Measurements from ENCODE around the gene LUM. TPM values are rescaled to one million over a fixed set of nuclear protein-coding genes. Genes with fewer than 3 reads are reported as not detected.

The LUM gene
- total RNA-seq, 2 experiments from 2014 or later: not detected

DNA sequence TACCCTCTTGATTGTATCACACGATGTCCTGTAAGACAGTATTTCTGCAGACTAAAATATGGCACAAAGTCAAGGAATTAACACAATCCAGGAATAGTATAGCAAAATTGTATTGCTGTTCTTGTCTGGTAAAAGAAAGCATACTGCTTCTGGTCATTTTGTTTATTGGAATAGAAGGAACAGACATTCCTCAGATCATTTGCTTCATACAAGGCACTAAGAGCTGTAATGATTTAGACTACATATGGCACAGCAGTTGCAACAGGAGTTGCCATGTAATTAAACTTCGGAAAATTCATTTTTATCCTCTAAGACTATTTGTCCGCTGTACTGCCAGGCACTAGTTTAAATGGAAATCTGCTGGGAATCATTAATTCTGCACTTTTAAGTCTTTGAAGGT lies 45.9 kb downstream of the LUM start:
- CTCF ChIA-PET: no interaction called here
- H3K4me1 Mint-ChIP-seq (ENCODE audit: low read depth): no peaks in the 10 kb centered on the region
- no peak for DNase-seq

DNA sequence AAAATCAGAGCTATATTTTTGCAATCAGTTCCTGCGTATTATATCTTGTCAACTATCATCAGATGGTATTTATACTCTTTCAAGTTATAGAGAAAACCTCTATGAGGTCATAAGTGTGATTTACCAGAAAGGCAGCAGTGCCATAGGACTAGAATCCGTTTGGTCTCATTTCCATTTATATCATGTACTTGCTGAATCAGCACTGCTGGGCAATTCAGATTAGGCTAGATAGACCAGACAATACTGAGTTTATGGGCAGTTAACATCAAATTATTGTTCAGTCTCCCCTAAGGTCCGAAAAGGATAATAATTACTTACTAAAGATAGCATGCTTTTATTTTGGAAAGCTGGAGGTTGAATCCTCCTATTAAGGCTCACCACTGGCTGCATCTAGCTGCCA lies 46.7 kb downstream of the LUM start:
- Mint-ChIP-seq H3K27ac (no peak overlapping the region), H3K36me3 (ENCODE audit: low read depth) (no peaks in the 10 kb centered on the region), H3K4me3 (no peak overlapping the region), H3K27me3 (ENCODE audit: low read depth) (no peaks in the 10 kb centered on the region), H3K9me3 (ENCODE audit: insufficient read depth) (no peaks in the 10 kb centered on the region), H3K4me1 (ENCODE audit: low read depth) (no peaks in the 10 kb centered on the region)
- ChIA-PET CTCF (no interaction called here), POLR2A (no interaction called here)
- ATAC-seq: no peak
- DNase-seq: no peak

More for the DNA sequence above, 45.9 kb downstream of the LUM start:
- Mint-ChIP-seq H3K9me3 (ENCODE audit: insufficient read depth) (no peaks in the 10 kb centered on the region), H3K27me3 (ENCODE audit: low read depth) (no peaks in the 10 kb centered on the region), H3K27ac (no peak overlapping the region), H3K36me3 (ENCODE audit: low read depth) (no peaks in the 10 kb centered on the region), H3K4me3 (no peak overlapping the region)
- no peak for ATAC-seq
- POLR2A ChIA-PET: no interaction called here

- Mint-ChIP-seq H3K4me3 (no peak overlapping the region), H3K36me3 (ENCODE audit: low read depth) (no peaks in the 10 kb centered on the region), H3K9me3 (ENCODE audit: insufficient read depth) (no peaks in the 10 kb centered on the region), H3K4me1 (ENCODE audit: low read depth) (no peaks in the 10 kb centered on the region), H3K27ac (no peak overlapping the region), H3K27me3 (ENCODE audit: low read depth) (peaks cover 2% of the 10 kb centered on the region)
- ChIA-PET POLR2A (no interaction called here), CTCF (no interaction called here)
- ATAC-seq (no peak), DNase-seq (no peak)
These were observed 50.2 kb downstream of the LUM start for GRCh38 chr12:91061091-91061490.

- Mint-ChIP-seq H3K4me1 (ENCODE audit: low read depth) (no peaks in the 10 kb centered on the region), H3K4me3 (no peak overlapping the region), H3K36me3 (ENCODE audit: low read depth) (no peaks in the 10 kb centered on the region), H3K9me3 (ENCODE audit: insufficient read depth) (no peaks in the 10 kb centered on the region), H3K27me3 (ENCODE audit: low read depth) (peaks cover 2% of the 10 kb centered on the region), H3K27ac (no peak overlapping the region)
- POLR2A ChIA-PET: no interaction called here
- DNase-seq (no peak), ATAC-seq (no peak)
- CTCF ChIA-PET: no interaction called here
These were observed 52.1 kb downstream of the LUM start for GRCh38 chr12:91059211-91059610.

- H3K36me3 Mint-ChIP-seq (ENCODE audit: low read depth): no peaks in the 10 kb centered on the region
- ChIA-PET CTCF (no interaction called here), POLR2A (no interaction called here)
- no peak for ATAC-seq
- H3K27me3 Mint-ChIP-seq (ENCODE audit: low read depth): peaks cover 2% of the 10 kb centered on the region
- no peak overlapping the region for H3K27ac Mint-ChIP-seq
- H3K9me3 Mint-ChIP-seq (ENCODE audit: insufficient read depth): no peaks in the 10 kb centered on the region
- no peak overlapping the region for H3K4me3 Mint-ChIP-seq
- DNase-seq: no peak
- no peaks in the 10 kb centered on the region for H3K4me1 Mint-ChIP-seq (ENCODE audit: low read depth)
These were observed 52.5 kb downstream of the LUM start for GRCh38 chr12:91058786-91059185.

GRCh38 chr12:91057368-91058165 lies 53.7 kb downstream of the LUM start, which contains the start of gene KERA:
KERA (minus strand) TSS chr12:91058024; CDS start chr12:91056281, 1,743 bp downstream.
- H3K27ac Mint-ChIP-seq: no peak within 1 kb of the TSS
- no peaks in the 10 kb centered on the region for H3K9me3 Mint-ChIP-seq (ENCODE audit: insufficient read depth)
- H3K36me3 Mint-ChIP-seq (ENCODE audit: low read depth): no peaks in the 10 kb centered on the region
- H3K4me1 Mint-ChIP-seq (ENCODE audit: low read depth): no peaks in the 10 kb centered on the region
- no peak within 1 kb of the TSS for H3K4me3 Mint-ChIP-seq
- ChIA-PET CTCF (no interaction called here), POLR2A (no interaction called here)
- no peak for ATAC-seq
- no peak for DNase-seq
- H3K27me3 Mint-ChIP-seq (ENCODE audit: low read depth): peaks cover 2% of the 10 kb centered on the region

DNA sequence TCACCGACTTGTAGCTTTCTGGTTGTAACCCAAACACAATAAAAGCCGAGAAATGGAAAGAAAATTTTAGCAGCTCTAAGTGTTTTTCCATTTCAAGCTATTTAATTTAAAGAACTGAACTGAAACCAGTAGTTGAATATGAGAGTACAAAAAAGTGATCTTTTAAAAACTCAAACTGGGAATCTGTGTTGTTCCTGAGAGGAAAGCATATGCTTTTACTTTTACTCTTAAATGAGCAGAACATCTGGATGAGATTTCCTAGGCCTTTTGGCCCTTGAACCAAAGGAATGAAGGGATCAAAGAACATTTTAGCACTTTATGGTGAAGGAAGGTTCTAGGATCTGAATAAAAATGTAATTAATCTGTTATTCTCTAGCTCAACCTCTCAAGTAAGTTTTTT lies 54.8 kb downstream of the LUM start:
- ChIA-PET CTCF (no interaction called here), POLR2A (no interaction called here)
- Mint-ChIP-seq H3K4me1 (ENCODE audit: low read depth) (no peaks in the 10 kb centered on the region), H3K27me3 (ENCODE audit: low read depth) (peaks cover 2% of the 10 kb centered on the region), H3K27ac (no peak overlapping the region), H3K4me3 (no peak overlapping the region), H3K36me3 (ENCODE audit: low read depth) (no peaks in the 10 kb centered on the region), H3K9me3 (ENCODE audit: insufficient read depth) (no peaks in the 10 kb centered on the region)
- no peak for ATAC-seq
- no peak for DNase-seq

- peaks cover 2% of the 10 kb centered on the region for H3K27me3 Mint-ChIP-seq (ENCODE audit: low read depth)
- H3K4me3 Mint-ChIP-seq: no peak overlapping the region
- no peaks in the 10 kb centered on the region for H3K4me1 Mint-ChIP-seq (ENCODE audit: low read depth)
- ChIA-PET POLR2A (no interaction called here), CTCF (no interaction called here)
- H3K27ac Mint-ChIP-seq: no peak overlapping the region
- H3K36me3 Mint-ChIP-seq (ENCODE audit: low read depth): no peaks in the 10 kb centered on the region
- DNase-seq: no peak
- ATAC-seq: no peak
- no peaks in the 10 kb centered on the region for H3K9me3 Mint-ChIP-seq (ENCODE audit: insufficient read depth)
These were observed 55.3 kb downstream of the LUM start for GRCh38 chr12:91055976-91056375.

DNA sequence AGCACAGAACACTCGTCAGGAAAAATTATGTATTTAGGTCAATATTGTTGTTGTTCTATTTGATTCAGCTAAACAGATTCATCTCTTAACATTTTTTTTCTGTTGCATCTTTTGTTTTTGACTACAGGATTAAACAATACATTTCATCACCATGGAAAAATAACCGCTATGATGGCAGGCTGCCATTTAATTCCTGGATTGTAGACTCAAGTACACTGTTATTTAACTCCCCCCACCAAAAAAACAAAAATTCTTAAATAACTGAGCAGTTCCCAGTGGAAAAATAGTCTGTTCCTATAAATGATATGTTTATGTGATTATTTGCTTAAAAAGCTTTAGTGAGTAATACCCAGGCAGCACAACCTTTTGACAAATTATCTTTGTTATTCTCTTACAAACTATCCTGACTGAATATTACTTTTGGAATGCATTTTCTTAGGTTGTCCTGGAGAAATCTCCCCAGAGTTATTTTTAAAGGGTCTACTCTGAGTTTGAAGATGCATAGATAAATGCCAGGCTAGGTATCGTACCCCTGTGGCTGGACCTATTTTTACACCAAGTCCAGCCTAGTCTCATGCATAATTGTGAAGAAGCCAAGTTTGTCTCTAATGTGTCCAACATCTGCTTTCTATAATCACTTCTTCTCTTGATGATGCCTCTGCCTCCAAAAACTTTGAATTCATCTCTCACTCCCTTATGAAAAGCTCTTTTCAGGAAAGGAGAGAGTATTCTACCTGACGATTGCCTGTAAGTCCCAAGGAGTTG lies 57.2 kb downstream of the LUM start:
- ATAC-seq (no peak), DNase-seq (no peak)
- Mint-ChIP-seq H3K36me3 (ENCODE audit: low read depth) (no peaks in the 10 kb centered on the region), H3K4me1 (ENCODE audit: low read depth) (no peaks in the 10 kb centered on the region), H3K9me3 (ENCODE audit: insufficient read depth) (no peaks in the 10 kb centered on the region), H3K4me3 (no peak overlapping the region), H3K27me3 (ENCODE audit: low read depth) (peaks cover 2% of the 10 kb centered on the region), H3K27ac (no peak overlapping the region)
- POLR2A ChIA-PET: no interaction called here
- CTCF ChIA-PET: no interaction called here

Other genes starting within 250 kb of the LUM start
- gene CCER1, start 156.3 kb downstream of the LUM start, total RNA-seq: not detected
- not detected for gene EPYC, start 106.5 kb downstream of the LUM start, total RNA-seq
- not detected for gene KERA, start 53.5 kb downstream of the LUM start, total RNA-seq
- not detected for gene DCN, start 71.3 kb upstream of the LUM start, total RNA-seq